HG03175 (cell line): Measurements from ENCODE around the gene CAMK2N2.
"Not testable (repeated sequence)": the region's sequence is repeated elsewhere in the genome, so short reads cannot be mapped to it uniquely, and the experiment has no call there.

Experiments
- ATAC-seq: cut with Tn5 transposase; IDR thresholded peaks from one replicate; pipeline ENCODE4 v1.9.1; 2021; ENCODE audit warnings: mild to moderate bottlenecking, moderate library complexity; ENCODE audit not compliant: unreplicated experiment

Gene CAMK2N2

GRCh38 chr3:184275381-184275701, 14.0 kb upstream of the CAMK2N2 start:
- ATAC-seq, result no peak

- ATAC-seq, result no peak
Observed at GRCh38 chr3:184272269-184272668, 10.9 kb upstream of the CAMK2N2 start.

- ATAC-seq, result not testable (repeated sequence)
Observed at GRCh38 chr3:184267249-184267648, 5.9 kb upstream of the CAMK2N2 start.

- ATAC-seq, result no peak
Observed at GRCh38 chr3:184262764-184263179, 1.4 kb upstream of the CAMK2N2 start.

- no peak for ATAC-seq
Observed at GRCh38 chr3:184261854-184262763, 756 bp upstream of the CAMK2N2 start.

GRCh38 chr3:184260724-184261269, 556 bp downstream of the CAMK2N2 start:
- peak; percentile 10 for ATAC-seq

GRCh38 chr3:184259878-184260723, 1.3 kb downstream of the CAMK2N2 start:
- peak; percentile 42 for ATAC-seq

- no peak for ATAC-seq
Observed at GRCh38 chr3:184259396-184259877, 1.9 kb downstream of the CAMK2N2 start.

GRCh38 chr3:184258926-184259325, 2.4 kb downstream of the CAMK2N2 start:
- no peak for ATAC-seq

GRCh38 chr3:184257083-184257915, 4.1 kb downstream of the CAMK2N2 start:
- ATAC-seq, result no peak

- no peak for ATAC-seq
Observed at GRCh38 chr3:184255291-184256039, 5.9 kb downstream of the CAMK2N2 start.

GRCh38 chr3:184250167-184250828, 11.1 kb downstream of the CAMK2N2 start:
- ATAC-seq, result peak; percentile 65

- ATAC-seq, result peak; percentile 91
Observed at GRCh38 chr3:184249412-184250166, 11.8 kb downstream of the CAMK2N2 start, which contains the start of gene EEF1AKMT4. TSS of gene EEF1AKMT4 (plus strand) at chr3:184249672. CDS start at chr3:184249695, 23 bp downstream.

GRCh38 chr3:184248454-184249411, 12.6 kb downstream of the CAMK2N2 start, which contains the start of gene ALG3:
TSS of gene ALG3 (minus strand) at chr3:184248962. CDS start at chr3:184248940, 22 bp downstream.
- ATAC-seq, result peak; percentile 57

- no peak for ATAC-seq
Observed at GRCh38 chr3:184242297-184242685, 19.1 kb downstream of the CAMK2N2 start.

- no peak for ATAC-seq
Observed at GRCh38 chr3:184241447-184242296, 19.7 kb downstream of the CAMK2N2 start.
